GM21737 (cell line): Measurements from ENCODE around the gene MYMX.

Experiments used
- ATAC-seq: cut with Tn5 transposase; IDR thresholded peaks from one replicate; pipeline ENCODE4 v1.9.1; 2021; ENCODE audit warnings: mild to moderate bottlenecking, moderate library complexity; ENCODE audit not compliant: unreplicated experiment

The MYMX gene

DNA sequence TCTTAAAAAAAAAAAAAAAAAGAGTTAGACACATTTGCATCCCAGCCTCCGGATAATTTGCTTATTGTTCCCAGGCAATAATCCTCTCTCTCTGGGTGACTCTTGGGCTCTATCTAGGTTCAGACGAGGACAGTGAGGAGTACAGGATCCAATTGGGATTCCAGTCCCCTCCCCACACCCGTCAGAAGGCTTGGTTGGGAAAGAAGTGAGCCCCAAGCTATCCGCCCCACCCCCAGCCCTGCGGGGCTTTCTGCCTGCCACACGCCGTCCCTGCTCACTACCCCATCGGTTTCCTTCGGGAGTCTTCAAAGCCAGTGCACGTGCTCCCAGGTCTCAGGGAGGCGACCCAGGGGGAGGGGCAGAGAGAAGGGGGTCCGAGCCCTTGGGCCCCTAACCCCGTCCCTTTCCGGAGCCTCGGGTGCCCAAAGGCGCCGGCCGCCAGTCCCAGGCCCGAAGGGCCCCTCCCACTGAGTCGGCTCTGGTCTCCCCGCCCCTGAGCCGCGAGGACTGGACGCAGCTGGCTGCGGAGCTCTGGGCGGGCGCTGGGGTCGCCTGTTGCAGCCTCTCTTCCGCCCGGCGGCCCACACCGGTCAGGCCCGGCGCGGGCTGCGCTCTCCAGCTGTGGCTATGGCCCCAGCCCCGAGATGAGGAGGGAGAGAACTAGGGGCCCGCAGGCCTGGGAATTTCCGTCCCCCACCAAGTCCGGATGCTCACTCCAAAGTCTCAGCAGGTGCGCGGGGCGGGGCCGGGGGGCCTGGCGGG is 2.5 kb downstream of the MYMX start:
- ATAC-seq: peak; percentile 42

DNA sequence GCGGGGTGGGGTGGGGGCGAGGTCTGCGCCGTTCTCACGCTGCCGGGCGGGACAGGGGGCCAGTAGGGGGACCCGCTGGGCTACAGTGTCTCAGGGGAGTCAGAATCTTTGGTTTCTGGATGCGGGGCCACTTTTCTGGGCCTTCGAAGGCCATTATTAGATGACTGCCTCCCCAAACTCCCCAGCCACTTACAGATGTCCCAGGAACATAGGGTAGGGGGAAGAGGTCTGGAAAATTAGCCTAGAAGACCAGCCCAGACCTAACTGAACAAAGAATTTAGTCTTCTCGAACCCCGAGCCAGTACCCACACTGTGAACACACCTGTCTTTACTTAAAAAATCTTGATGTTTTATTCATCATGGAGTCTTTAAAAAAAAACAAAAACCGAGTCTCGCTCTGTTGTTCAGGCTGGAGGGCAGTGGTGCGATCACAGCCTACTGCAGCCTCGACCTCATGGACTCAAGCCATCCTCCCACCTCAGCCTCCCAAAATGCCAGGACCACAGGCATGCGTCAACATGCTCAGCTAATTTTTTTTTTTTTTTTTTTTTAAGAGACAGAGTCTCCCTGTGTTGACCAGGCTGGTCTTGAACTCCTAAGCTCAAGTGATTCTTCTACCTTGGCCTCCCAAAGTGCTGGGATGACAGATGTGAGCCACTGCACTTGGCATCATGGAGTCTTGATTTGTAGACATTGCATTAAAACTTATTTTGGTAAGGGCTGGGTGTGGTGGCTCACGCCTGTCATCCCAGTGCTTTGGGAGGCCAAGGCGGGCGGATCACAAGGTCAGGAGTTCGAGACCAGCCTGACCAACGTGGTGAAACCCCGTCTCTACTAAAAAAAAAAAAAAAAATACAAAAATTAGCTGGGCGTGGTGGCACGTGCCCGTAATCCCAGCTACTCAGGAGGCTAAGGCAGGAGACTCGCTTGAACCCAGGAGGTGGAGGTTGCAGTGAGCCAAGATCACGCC is 3.4 kb downstream of the MYMX start:
- ATAC-seq: no peak

DNA sequence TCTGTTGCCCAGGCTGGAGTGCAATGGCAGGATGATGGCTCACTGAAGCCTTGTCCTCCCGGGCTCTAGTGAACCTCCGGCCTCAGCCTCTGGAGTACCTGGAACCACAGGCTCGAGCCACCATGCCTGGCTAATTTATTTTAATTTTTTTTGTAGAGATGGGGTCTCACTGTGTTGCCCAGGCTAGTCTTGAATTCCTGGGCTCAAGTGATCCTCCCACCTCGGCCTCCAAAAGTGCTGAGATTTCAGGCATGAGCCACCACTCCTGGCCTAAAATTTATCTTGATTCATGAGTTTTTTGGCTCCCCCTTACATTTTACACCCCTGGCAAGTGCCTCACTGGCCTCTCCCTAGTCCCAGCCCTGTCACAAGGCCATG is 4.2 kb downstream of the MYMX start:
- ATAC-seq: no peak

DNA sequence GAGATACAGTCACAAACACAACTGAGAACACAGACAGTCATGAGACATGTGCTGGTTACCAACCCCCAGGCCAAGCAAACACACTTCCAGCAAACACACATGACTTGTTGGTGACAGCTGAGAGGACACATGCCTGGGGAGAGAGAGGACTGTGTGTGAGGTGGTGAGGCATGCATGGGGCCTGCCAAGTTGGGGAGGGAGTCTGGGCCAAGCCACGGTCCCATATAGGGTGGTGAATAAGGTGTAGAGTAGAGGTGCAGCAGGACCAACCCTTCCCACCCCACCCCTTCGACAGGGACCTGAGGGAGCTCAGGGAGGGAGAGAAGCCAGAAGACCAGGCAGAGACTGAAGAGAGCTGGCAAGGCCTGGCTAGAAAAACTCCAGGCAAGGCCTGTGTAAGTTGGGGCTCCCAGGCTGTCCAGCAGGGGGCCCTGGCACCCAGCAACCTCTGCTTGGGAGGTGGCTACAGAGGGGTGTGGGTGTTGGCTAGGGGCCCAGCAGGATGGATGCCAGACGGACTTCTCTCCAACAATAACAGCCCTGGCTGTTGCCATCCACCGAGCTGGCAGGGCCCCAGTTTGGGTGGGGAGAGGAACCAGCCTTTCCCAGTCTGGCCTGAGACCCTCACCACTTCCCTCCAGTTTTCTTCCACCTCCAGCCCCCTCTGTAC is 4.7 kb downstream of the MYMX start:
- ATAC-seq: no peak

DNA sequence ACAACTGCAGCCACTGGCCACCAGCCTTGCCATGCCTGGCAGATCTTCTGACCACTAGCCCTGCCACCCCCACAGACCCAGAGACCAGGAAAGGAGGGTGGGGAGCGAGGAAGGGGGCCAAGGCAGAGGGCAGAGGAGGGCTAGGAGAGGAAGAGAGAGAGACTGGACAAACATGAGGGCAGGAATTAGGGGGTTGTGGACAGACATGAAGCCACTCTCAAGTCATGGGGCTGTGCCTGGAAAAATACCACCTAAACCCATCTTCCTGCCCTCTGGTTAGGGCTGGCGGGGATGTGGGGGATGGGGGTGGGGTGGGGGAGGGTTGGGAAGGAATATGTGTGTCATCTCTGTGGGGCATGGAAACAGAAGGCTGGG is 5.2 kb downstream of the MYMX start:
- no peak for ATAC-seq

DNA sequence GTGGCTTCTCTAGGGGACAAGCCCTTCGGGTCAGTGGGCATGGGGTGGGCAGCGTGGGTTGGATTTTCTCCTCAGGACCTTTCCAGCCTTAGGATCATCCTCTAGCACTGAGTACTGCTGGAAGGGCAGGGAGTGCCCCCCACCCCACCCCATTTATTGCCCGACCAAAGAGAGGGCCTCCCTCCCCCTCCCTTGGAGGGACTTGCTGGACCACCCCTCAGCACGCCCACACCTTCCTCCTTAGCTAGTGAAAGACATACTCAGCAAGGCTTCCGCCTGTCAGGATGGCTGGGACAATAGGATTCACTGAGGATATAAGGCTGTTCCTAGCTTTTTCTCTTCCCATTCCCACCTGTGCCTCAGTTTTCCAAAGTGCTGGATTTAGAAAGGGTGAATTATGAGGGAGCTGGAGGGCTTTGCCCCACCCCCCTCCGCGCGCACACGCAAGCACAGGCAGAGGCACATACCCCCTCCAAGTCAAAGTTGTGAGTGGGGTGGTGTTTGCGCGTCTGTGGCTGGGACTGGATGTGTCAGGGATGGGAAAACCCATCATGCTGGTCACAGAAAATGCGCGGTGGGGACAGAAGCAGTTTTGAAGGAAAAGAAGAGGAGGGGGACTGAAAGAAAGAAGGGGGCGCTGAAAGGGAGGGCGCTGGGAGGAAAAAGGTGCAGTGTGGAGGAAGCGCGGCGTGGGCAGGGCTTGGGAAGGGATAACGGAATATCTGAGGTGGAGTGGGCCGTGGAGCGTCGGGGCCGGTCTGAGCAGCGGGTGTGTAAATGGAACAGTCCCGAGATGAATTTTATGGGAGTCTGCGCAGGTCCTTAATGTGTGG is 6.0 kb downstream of the MYMX start:
- ATAC-seq: peak; percentile 3

DNA sequence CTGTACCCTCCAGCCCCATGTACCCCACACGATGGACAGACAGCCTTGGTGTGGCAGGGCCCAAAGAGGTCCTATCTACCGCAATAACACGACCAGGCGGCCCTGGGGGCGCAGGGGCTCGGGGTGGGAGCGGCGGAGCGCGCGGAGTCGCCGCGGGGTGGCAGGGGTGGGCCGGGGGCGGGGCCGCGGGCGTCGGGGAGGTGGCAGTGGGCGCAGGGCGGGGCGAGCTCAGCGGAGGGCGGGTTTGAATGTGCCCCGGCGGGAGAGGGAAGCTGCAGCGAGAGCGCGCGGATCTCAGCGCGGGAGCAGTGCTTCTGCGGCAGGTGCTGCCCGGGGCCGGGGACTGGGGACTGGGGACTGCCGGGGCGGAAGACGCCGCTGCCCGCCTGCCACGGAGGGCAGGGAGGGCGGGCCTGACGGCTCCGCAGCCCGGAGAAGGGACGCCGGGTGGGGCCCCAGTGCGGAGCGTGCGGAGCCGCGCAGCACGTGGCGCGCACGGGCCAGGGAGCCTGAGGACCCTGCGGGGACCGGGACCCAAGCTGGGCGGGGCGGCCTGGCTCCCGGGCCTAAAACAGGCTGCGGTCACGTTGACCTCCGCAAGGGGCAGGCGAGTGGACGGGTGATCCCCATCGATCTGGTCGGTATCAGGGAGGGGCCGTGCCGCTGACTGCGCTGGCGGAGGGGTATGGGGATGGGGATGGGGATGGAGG is 6.7 kb downstream of the MYMX start, which contains the start of gene SLC29A1:
SLC29A1 (plus strand) TSS at position 277 of the 710 bp plus-strand sequence. CDS start 3,719 bp downstream, outside the sequence.
- ATAC-seq: peak; percentile 46

DNA sequence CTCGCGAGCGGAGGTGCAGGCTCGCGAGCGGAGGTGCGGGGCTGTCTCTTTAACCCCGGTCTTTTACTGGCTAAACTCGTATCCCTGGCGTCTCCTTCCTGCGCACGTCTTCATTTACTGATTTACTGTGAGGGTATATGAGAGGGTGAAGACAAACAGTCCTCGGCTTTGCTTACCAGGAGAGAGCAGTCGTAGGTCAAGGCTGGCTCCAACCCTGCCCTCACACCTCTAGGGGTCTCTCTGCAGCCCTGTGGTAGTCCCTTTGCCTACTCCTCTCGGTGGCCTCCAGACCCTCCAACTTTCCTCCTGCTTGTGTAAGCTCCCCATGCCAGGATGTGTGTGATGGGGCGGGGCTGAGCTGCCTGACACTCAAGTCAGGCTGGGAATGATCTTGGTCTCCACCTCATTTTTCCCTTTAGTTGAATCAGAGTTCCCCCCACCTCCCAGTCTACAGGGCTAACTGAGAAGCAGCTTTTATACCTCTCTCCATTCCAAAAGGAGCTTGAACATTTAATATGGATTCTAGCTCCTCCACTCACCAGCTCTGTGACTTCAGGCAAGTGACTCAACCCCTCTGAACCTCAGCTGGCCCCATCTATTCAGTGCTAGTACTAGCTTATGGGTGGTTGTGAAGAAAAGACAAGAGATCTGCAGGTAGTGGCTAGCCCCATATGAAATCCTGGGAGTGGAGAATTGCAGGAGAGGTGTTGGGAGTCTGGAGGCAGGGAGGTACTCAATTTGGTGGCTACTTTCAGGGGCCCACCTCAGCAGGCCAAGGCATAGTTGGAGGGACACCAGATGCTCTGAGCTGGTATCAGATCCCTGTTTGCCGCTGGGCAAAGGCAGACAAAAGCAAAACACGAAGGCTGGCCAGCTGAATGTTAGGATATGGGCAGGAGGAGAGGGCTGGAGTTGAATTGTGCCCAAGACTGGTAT is 7.6 kb downstream of the MYMX start:
- ATAC-seq: peak; percentile 21

DNA sequence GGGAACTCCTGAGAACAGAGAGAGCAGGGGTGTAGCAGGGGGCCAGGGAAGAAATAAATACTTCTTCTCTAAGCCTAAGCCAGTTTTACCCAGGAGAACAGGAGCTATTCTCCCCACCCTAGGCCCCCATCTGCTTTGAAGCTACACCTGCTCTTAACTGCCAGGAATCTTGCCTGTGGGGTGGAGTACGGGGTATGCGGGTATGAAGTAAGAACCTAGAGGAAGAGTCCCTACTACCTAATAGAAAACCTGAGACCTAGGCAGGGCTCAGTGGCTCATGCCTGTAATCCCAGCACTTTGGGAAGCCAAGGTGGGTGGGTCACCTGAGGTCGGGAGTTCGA is 8.2 kb downstream of the MYMX start:
- no peak for ATAC-seq

DNA sequence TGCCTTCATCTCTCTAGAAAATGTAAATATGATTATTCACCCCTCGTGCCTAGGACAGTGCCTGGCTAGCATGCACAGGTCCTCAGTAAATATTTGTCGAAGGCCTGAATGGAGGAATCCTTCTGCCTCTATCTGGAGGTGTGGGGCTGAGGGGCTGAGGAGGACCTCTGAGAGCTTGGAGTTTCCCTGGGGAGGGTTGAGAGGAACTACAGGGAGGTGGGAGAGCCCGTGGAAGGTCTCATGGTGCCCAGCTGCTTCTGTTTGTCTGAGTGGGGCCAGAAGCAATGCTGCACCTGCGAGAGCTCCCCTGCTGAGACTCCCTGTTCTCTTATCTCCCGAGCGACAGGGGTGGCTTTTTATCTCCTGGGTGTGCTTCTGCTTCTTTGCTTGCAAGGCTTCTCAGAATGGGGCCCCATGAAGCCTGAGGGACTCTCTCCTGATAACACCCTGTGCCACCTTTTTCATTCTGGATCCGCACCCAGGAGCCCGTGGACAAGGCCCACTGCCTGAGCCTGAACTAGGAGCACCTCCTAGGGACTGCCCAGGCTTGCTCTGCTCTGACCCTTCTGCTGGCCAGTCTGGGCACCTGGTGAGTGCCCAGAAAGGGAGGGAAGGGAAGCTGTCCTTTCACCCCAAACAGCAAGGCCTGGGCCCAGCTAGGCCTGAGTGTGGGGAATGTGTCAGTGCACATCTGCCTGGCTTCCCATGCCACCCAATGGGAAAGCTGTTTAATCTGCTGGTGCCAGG is 9.0 kb downstream of the MYMX start:
- no peak for ATAC-seq

DNA sequence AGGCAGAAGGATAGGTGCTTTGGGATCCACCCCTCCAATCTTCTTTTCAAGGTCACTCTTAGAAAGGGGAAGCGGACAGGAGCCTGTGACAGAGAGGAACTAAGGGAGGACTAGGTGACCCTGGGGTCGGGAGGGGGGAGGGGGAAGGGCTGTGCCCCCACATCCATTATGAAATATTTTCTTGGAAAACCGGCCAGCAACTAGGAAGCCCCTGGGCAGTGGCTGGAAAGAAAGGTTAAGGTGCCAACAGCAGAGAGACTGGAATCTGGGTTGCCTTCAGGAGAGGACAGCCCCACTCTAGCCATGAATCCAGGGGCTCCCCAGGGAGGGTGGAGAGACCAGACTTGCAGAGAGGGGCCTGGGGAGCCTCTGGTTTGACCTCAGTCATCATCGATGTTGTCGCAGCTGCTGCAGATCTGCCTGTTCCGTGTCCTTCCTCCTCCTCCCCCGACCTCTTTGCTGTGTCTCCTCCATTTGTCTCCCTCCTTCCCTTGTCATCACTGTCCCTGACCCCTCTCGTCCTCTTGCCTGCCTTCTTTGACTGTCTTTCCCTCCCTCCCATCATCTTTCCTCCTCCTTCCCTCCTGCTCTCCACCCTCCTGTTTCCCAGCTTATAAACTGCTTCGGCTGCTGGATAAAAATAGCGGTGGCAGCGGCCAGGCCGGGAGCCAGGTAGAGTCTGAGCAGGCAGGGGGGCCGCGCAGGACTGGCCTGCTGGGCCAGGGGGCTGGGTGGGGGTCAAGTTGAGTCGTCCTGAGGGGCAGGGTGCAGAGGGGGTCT is 9.8 kb downstream of the MYMX start:
- no peak for ATAC-seq

DNA sequence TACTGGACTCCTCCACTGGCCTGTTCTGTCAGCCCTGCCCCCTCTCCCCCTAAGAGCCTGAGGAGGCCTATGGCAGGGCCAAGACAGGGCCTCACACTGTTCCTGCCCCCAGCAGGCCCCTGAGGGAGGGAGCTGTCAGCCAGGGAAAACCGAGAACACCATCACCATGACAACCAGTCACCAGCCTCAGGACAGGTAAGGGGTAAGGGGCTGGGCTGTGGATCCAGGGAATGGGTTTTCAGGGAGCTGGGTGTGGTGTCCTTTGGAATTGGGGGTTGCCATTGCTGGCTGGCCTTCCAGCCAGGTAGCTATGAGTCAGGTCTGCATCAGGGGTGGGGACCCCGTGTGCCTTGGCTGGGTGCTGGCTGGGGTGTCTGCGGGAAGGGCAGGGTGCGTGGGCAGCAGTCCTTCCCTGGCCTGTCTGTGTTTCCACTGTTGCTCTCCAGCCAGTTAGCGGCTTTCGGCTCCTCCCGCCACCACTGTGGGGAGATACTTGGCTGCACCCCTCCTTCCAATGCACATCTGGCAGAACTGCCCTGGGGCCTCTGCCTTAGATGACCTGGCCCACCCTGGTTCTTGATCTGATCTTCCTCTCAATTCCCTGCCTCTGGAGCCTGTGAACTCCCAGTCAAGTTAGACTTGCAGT is 10.5 kb downstream of the MYMX start:
- no peak for ATAC-seq

DNA sequence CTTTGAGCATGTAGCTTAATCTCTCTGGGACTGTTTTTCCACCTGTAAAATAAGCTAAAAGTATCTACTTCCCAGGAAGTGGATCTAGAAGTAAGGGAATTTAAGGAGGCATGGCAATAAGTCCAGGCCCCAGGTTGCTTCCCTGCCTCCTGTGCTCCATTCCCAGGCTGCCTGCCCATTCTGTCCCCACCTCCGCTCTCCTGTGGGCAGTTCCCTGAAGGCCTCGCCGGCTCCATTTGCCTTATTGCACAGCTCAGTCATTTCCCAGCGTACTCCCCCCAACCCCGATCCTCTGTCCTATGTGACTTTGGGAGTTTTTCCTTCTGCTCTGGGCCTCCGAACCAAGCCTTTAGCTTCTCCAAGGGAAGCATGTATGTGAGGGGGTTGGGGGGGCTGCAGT is 11.3 kb downstream of the MYMX start:
- ATAC-seq: no peak

DNA sequence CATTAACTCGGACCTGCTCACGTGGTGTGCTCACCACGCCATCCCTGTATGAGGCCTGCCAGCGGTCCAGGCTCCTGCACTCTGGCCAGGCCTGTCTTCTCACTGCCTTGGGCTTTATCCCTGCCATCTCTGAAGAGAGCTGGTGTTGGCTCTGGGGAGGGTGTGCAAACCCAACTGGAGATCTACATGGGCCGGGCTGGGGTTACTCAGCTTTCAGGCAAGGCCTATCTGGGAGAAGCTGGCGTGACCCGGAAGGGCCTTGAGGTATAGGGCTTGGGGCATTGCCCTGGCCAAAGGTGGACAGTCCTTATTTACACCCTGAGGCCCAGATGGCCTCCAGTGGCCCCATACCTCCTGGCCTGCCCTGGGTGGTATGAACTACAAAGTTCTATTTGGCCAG is 11.7 kb downstream of the MYMX start:
- ATAC-seq: no peak

DNA sequence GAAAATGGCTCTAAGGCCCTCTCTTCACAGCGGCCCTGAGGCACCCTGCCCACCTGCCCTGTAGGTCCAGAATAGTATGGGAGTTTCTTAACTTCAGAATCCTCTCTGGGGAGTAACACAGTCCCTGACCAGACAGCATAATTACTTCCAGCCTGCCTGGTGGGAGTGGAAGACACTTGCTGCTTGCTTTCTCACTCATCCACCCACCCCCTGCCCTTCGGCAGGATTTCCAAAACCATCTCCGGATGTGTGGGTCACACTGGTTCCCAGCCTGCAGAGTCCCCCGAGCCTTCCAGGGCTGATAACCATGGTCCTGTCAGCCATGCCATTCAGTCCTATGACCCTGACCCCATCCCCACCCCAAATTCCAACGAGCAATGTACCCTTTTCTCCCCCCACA is 12.1 kb downstream of the MYMX start:
- no peak for ATAC-seq

DNA sequence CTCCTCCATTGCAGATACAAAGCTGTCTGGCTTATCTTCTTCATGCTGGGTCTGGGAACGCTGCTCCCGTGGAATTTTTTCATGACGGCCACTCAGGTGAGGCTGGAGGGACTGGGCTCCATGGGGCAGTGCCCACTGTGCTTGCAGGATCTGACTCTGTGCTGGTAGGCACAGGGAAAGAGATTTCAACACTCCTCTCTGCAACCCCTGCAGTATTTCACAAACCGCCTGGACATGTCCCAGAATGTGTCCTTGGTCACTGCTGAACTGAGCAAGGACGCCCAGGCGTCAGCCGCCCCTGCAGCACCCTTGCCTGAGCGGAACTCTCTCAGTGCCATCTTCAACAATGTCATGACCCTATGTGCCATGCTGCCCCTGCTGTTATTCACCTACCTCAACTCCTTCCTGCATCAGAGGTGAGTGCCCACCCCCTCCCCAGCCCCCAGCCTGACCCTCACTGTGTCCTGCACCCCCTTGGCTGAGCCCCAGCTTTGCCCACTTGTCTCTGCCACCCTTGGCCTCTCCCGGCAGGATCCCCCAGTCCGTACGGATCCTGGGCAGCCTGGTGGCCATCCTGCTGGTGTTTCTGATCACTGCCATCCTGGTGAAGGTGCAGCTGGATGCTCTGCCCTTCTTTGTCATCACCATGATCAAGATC is 12.8 kb downstream of the MYMX start:
- no peak for ATAC-seq
